SIG-M5 treated with dmso at 0.1 percent for 504 hours (cell line): ENCODE data around the gene ARFGAP1.
"Not testable (repeated sequence)": the region's sequence is repeated elsewhere in the genome, so short reads cannot be mapped to it uniquely, and the experiment has no call there.

Experiments used
- DNase-seq: peaks from one replicate; lab custom pipeline; 2025; ENCODE audit not compliant: unreplicated experiment; lab: John Stamatoyannopoulos, UW

Gene ARFGAP1

GRCh38 chr20:63240004-63240403 lies 32.6 kb upstream of the ARFGAP1 start:
- no peak for DNase-seq

- no peak for DNase-seq
Observed at GRCh38 chr20:63241272-63241671, 31.3 kb upstream of the ARFGAP1 start.

GRCh38 chr20:63242736-63243135 lies 29.9 kb upstream of the ARFGAP1 start:
- no peak for DNase-seq

- DNase-seq = no peak
Observed at GRCh38 chr20:63243604-63244247, 28.9 kb upstream of the ARFGAP1 start.

DNA sequence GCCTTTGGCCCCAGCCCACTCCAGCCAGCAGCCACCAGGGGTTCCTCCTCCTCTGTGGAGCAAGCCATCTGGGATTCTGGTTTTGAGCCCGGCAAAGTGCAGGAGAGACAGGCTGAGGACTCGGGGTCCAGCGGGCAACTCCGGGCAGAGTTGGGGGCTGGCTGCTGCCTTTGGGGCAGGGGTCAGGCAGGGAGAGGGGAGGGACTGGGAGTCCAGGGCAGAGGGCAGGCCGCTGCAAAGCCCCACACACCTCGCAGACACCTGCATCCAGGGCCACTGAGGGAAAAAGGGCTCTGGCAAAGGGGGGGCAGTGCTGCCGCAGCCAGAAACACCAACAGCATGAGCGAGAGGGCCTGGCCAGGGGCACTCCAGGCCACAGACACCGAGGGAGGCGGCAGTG lies 28.1 kb upstream of the ARFGAP1 start:
- no peak for DNase-seq

DNA sequence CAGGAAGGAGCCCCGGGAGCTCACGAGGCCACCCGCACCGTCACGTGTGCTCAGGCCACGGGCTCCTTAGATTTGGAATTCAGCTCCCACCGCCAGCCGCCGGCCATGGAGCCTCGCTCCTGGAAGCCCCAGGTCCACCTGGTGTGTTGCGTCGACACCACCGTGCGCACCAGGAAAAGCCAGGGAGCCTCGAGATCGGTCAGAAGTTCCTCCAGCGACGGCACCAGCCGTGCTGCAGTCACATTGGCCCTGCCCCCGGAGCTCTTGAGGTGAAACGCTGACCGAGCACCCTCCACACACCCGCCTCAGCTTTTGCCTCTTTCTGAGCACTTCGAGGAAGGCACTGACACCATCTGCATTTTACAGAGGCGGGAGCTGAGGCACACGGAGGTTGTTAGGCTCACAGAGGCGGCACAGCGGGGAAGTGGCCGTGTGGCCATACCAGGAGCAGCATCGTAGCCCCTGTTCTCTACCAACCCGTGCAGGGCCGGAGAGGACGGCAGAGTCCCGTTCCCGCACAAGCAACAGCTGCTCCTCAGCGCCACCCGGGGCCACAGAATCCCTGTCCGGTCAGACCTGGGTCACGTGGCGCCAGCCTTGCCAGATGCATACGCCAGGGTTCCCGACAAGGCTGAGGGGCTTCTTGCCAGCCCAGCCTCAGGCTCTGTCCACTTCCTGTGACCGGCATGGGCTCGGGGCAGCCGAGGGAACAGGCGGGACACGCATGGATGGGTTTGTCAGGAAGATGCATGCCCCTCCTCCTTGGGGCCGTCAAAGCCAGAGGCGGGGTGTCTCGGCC lies 25.9 kb upstream of the ARFGAP1 start:
- no peak for DNase-seq

- DNase-seq = no peak
Observed at GRCh38 chr20:63247671-63248228, 24.9 kb upstream of the ARFGAP1 start.

DNA sequence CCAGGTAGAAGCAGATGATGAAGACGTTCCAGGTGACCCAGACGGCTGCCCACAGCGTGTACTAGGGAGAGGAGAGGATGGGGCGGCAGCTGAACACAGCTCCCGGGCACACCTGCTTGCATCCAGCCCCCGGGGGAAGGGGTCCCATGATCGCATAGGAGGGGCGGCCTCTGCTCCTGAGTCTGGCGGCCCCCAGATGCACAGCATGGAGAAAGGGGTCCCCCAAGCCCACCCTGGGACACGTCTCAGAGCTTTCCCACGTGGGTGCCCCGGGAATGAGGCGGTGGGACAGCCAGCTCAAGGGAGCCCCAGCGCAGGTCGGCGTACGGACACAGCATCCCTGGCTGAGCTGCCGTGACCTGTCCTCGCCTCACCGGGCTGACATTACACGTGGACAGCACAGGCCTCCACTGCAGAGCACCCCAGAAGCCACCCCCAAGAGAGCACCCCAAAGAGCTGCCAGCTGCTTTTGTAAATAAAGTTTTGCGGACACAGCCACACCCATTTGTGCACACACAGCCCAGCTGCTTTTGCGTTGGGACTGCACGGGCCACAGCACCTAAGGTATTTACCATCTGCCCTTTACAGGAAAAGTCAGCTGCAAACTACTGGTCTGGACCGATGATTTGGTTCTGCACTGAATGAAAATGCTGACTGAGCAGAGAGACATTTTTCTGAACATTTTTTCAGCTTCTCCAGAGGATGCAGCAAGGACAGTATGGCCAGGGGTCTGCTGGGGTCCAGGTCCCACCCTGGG lies 23.6 kb upstream of the ARFGAP1 start:
- DNase-seq = no peak

DNA sequence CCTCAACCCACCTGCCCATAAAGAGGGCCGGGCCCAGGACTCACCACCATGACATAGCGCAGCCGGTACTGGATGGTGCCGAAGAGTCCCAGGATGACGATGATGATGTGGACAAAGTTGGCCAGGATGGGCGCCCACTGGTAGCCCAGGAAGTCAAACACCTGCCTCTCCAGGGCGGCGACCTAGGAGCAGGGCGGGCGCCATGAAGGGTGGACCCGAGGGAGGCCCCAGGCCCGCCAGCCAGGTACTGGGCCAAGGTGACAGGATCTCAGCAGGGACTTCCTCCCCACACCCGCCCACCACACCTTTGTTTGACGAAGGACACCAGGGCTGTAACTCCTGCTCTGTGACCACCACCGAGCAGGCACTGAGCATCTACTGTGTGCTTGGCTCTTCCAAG lies 22.7 kb upstream of the ARFGAP1 start:
- DNase-seq = no peak

DNA sequence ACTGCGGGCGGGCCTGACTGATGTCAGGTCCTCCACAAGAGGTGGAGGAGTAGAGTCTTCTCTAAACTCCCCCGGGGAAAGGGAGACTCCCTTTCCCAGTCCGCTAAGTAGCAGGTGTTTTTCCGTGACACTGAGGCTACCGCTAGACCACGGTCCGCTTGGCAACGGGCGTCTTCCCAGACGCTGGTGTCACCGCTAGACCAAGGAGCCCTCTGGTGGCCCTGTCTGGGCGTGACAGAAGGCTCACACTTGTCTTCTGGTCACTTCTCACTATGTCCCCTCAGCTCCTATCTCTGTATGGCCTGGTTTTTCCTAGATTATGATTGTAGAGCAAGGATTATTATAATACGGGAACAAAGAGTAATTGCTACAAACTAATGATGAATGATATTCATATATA lies 21.3 kb upstream of the ARFGAP1 start:
- DNase-seq = not testable (repeated sequence)

- DNase-seq = no peak
Observed at GRCh38 chr20:63252284-63252711, 20.3 kb upstream of the ARFGAP1 start.

- no peak for DNase-seq
Observed at GRCh38 chr20:63253065-63253437, 19.6 kb upstream of the ARFGAP1 start.

DNA sequence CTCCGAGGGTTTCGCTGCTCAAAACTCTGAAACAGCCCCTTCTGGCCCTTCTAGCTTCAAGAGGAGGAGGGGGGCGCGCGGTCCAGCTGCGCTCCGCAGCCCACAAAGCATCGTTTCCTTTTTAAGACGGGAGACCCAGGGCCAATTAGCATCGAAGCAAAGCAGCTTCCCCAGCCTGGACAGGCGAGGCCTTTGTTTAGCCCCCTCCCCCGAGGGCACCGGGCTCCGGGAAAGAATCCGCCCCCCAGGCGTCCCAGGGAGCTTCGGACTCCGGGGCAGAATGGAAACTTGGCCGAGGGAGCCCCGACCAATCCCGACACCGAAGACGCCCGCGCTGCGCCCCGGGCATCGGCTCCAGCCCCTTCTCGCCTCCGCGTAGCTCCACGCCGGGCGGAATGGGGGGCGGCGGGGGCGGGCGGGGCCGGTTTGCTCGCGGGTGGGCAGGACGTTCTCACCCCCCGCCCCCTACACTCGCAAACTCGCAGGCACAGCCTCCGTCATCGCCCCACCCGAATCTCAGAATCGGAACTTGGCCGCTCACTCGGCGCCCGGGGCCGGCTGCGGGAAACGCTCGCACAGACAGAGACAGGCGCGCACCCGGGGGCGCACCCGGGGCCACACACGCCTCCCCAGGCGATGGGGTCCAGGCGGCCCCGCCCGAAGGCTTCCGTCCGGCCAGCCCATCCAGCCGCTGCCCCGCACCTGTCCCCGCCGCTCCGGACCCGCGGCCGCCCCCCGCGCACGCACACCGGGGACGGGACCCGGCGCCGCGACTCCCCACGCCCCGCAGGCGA lies 19.0 kb upstream of the ARFGAP1 start:
- no peak for DNase-seq

GRCh38 chr20:63254232-63254605 lies 18.4 kb upstream of the ARFGAP1 start, which contains the start of gene NKAIN4:
TSS of gene NKAIN4 (minus strand) at chr20:63254463. CDS start at chr20:63254450, 13 bp downstream.
- no peak for DNase-seq

DNA sequence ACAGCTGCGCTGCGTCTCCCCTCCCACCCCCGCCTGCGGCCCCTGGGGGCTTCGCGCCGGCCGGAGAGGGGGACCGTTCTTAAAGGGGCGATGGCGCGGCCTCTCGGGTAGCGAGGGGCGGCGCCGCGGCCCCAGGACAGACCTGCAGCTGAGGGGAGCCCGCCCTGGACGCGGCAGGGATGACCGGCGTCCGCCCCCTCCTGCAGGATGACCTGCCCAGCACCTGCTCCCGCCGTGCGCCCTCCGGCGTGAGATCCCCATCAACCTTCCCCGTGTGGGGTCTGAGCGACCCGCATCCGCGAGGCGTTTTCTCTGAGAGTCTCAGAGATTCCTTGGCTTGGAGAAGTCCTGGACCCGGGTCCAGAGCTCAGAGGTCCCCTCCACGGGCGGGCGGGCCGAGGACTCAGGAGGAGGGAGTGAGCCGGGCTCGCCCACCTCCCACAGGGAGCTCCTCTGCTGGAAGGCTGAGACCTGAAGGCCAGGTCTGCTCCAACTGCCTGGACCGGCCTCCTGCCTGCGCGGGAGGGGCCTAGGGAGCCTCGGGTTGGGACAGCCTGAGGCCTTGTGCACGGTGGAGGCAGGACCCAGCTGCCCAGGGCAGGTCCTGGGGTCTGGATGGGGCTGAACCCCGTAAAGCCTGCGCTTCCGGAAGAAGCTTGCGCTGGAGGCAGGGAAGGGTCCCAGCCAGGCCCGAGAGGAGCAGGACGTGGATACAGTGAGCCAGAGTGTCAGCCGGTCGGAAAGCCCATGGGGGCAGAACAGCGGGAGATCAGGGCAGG lies 17.8 kb upstream of the ARFGAP1 start:
- no peak for DNase-seq

DNA sequence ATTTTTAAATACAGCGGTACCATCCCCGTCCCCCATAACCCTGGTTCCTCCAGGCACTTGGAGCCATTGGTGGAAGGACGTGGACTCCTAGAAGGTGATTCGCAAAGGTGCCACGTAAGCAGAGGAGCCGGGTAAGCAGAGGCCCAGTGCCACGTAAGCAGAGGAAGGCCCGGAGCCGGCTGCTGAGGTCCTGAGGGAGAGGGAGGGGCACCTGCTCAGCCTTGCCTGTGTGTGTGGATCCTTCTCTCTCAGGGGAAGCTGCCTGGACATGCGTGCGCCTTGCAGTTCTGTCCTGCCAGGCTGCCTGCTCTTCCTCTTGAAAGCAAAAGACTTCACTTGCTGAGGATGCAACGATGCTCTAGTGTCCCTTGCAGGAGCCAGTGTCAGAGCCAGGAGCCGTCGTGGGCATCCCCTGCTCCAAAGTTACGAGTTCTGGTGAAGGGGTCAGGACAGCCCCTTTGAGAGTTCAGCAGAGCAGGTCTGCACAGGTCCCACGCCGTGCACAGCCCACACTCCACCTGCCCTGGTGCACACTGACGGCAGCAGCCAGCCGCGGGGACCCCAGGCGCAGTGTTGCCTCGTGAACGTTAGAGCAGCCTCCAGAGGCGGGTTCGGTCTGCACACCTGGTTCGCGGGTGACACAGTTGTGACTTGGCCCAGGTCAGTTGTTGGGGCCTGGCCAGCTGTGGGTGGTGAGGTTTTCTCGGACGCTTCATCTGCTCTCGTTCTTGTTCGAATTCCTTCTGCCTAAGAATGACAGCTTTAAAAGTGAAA lies 16.5 kb upstream of the ARFGAP1 start:
- no peak for DNase-seq

GRCh38 chr20:63256954-63257353 lies 15.7 kb upstream of the ARFGAP1 start:
- no peak for DNase-seq

GRCh38 chr20:63257629-63258028 lies 15.0 kb upstream of the ARFGAP1 start:
- DNase-seq = no peak

- no peak for DNase-seq
Observed at GRCh38 chr20:63258781-63259180, 13.8 kb upstream of the ARFGAP1 start.
